Ammon's horn (tissue), 1 donor: ENCODE measurements around the gene TKT.
"Not testable (repeated sequence)": the region's sequence is repeated elsewhere in the genome, so short reads cannot be mapped to it uniquely, and the experiment has no call there.

ENCODE experiments used
- DNase-seq: peaks from one replicate; pipeline ENCODE4 v3.0.0-alpha.2; 2016; ENCODE audit warnings: low spot score

The TKT gene

DNA sequence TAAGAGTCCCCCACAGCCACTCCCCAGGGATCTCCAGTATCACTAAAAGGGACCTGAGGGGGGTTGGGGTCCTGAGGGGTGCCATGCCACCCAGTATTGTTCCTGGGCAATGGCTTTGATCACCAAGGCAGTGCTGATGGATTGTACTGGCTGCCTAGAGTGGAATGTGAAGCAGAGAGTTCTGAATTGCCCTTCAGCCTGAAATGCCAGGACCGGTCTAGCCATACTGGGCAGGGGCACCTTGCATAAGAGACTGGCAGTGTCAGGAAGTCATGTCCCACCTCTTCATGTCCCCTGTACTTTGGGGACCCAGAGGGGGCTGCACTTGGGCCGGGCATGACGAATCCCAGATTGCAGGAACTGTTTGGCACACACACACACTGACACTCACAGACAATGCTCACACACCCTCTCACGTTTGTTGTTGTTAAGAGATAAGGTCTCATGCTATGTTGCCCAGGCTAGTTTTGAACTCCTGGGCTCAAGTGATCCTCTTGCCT is 4.5 kb upstream of the TKT start:
- DNase-seq: no peak

DNA sequence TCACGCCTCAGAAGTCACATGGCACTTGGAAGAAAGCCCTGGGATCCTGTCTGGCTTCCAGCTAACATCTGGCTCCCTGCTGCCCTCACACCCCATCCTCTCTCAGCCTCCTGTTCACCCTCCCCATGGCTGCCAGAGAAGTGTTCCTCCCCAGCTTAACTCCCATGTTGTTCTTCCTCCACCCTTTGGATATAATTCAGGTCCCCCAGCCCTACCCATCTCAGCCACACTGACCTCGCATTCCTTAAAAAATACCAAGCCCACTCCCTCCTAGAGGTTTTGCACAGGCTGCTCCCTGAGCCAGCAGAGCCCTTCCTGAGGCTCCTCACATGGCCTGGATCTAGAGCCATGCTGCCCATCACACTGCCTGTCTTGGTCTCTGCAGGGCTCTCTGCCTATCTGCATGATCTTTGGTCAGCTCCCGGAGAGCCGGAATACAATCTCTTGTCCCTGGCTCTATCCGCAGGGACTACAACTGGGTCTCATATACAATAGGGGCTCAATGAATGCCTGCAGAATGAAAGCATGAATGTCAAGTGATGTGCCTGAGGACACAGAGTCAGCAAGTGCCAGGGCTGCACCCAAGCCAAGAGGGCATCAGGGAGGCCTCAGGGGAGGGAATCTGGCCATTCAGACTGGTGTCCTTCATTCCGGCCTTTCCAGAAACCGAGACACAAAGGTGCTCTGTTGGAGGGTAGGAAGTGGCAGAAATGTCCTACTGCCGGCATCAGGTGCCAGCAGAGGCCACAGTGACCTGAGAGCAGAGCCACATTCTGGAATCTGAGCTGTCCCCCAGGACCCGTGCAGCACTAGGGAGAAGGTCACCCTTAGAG is 3.8 kb upstream of the TKT start:
- DNase-seq: peak; percentile 62

DNA sequence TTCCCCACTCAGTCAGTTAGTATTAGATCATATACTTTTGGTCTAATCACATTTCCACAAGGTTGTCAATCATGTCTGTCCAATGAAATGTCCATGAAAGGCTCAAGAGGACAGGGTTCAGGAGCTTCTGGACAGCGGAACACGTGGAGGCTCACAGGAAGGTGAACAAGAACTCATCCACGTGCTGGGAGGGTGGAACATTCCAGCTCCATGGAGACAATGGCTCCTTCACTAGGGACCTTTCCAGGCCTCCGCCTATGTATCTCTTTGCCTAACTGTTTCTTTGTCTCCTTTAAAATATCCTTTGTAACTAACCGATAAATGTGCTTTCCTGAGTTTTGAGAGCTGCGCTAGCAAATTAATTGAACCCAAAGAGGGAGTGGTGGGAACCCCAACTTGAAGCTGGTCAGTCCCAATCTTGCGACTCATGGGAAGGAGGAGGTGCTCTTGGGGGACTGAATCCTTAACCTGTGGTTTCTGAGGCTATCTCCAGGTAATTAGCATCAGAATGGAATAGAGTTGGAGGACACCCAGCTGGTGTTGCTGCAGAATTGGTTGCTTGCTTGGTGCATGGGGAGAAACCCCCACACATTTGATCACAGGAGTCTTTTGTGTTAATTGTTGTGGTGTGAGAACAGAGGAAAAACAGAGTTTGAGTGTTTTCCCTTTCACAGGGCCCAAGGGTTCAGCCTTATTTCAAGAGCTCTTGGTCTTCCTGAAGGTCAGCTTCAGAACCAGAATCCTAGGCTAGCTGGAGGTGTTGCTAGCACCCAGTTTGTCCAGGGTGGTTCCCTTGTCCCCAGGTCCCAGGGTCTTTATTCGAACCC is 3.0 kb upstream of the TKT start:
- DNase-seq: peak; percentile 66

DNA sequence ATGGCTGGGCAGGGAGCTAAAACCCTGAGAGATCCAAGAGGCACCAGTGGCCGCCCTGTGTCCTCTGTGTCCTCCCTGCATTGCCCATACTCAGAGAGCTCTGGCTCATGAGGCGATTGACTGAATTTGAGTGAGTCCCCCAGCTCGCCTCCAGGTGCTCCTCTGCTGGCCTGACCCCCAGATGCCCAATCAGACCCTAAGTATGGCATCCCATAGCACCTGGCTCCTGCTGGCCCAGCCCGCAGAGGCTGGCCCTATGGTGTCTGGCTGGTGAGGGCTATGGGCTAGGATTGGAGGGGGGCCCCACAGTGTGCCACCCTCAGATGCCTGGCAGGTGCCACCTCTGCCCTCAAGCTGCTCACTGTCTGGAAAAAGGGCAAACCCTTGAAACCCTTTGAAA is 1.6 kb upstream of the TKT start:
- no peak for DNase-seq

DNA sequence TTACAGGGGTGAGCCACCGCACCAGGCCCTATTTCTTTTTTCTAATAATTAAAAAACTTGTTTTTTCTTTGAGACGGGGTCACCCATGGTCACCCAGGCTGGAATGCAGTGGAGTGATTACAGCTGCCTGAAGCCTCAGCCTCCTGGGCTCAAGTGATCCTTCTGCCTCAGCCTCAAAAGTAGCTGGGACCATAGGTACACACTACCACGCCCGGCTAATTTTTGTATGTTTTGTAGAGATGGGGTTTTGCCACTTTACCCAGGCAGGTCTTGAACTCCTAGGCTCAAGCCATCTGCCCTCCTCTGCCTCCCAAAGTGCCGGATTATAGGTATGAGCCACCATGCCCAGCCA is 858 bp upstream of the TKT start:
- no peak for DNase-seq

DNA sequence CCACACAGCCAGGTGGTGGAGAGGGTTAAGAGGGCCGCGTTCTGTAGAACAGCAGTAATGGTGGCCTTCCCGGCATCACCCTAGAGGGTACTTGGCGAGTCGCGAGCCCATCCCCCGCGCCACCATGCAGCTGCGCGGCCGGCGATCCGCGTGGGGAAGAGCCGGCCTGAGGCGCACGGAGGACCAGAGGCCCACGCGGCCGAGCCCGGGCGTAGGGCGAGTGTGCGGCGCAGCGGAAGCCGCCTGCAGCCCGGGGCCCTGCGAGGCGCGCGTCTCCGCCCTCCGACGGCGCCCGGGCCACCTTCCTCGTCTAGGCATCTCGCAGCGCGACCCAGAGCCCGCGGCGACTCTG is 423 bp downstream of the TKT start:
- DNase-seq: peak; percentile 55

DNA sequence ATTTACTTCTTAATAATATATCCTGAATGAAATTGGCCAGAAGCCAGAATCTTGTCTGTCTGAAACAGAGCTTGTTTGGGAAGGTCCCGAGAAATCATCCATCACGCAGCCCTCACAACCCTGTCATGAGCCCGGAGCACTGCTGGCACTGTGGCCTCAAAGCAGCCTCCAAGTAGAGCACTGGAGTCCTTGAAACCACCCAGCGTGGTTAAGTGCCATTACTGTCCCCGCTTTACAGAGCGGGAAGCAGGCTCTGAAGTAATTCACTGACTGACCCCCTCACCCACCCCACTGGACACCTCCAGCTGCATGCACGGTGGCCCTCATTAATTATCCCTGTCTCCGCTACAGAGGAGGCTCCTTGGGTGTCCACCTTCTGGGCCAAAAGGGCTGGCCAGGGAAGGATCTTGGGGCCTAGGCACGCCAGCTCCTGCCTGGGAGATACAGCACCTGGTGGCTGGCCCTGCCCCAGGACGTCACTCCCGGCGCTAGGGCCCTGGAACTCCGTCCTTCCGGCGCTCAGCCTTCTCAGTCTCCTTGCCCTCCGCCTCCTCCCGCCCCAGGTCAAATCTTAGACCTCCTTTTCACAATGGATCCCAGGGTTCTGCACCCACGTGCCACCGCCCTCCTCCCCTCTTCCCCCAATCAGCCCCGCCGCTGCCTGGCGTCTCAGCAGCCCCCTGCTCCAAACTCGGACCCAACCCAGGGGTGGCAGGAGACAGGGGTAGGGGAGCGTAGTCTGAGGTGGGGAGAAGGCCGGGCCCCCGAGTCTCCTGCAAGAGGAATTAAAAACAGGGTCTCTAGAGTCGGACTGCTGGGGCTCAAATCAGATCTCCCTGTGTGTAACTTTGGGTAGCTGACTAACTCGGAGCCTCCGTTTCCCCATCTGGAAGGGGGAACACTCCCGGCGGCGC is 1.1 kb downstream of the TKT start:
- DNase-seq: peak; percentile 60

DNA sequence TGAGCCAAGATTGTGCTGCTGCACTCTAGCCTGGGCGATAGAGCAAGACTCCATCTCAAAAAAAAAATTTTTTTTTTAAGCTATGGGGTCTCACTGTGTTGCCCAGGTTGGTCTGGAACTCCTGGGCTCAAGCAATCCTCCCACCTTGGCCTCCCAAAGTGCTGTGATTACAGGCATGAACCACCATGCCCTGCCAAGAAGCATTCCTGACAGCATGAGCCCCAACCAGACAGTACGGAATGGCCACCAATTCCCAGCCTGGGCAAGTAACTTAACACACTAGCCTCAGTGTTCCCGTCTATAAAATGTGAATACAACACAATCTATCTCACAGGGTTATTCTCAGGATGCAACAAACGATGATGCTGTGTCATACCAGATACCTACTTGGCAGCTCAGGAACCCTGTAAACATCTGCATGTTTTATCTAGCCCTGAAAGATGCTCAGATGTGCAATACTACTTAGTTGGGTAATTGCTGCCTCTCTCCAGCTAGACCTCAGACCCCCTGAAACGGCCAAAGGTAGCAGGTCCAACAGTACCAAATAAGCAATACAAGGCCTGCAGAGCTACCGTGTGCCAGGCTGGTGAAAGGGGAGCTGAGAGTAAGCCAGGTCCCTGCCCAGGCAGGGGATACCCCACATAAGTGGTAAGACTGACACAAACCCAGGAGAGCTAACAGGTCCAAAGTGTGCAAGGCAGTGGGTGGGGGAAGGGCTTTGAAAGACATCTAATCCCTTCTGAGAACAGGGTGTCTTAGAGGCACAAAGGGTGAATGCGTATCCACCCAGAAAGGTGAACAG is 1.9 kb downstream of the TKT start:
- DNase-seq: no peak

DNA sequence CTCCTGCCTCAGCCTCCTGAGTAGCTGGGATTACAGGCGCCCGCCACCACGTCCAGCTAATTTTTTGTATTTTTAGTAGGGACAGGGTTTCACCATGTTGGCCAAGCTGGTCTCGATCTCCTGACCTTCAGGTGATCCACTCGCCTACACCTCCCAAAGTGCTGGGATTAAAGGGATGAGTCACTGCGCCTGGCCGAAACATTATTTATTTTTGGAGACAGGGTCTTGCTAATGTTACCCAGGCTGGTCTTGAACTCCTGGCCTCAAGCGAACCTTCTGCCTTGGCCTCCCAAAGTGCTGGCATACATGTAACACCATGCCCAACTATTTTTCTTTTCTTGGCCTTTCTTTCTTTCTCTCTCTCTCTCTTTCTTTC is 2.9 kb downstream of the TKT start:
- DNase-seq: not testable (repeated sequence)

DNA sequence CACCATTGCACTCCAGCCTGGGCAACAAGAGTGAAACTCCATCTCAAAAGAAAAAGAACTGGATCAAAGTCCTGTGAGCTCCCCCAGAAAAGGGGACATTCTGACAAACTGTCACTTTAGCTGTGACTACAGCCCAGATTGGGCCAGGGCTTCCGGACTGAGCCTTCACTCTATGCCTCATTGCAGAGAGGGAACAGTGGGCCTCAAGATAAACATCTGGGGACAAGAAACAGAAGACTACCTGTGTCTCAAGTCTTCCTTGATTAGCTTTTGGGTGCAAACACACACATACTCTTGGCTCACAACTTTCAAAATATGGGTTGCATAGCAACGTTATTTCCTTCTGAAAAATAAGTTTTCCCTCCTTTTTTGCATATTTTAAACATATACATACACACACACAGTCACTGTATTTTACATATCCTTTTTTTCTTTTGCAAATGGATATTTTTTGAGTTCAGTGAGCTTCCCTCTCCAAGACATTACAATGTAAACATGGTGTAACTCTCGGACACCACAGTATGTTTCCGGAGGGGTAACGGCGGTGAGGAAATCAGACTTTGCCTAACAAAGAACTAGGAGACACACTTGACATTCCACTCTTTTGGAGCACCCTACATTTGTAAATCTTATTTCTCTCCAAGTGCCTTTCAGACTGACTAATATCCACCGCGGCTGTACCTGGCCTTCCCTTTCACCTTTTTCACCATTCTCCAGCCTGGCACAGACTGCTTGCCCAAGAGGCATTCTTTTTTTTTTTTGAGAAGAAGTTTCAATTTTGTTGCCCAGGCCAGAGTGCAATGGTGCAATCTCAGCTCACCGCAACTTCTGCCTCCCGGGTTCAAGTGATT is 3.5 kb downstream of the TKT start:
- DNase-seq: no peak

DNA sequence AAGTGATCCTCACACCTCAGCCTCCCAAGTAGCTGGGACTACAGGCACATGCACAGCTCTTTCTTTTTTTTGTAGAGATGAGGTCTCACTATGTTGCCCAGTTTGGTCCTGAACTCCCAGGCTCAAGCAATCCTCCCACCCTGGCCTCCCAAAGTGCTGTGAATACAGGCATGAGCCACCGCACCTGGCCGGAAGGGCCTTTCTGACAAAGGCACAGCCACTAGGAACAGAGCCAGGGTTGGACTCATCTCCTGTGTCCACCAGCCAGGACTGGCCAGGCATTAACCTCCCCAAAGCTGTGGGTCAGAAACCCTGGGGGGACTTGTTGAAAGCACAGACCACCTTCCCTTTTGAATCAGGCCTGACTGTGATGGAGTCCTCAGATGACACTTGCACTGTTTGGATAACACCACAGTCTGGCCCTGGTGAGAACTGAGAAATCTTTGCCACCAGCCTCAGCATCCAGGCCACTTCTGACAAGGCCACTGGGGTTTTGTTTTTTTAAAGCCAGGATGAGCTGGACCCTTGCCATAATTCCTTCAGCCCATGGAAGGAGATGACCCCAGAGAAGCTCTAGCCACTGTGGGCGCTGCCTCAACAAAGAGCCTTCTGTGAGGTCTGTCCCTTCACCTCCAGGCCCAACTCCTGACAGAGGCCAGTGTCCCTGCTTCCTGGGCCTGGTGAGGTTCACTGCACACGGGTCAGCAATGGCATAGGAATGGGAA is 4.8 kb downstream of the TKT start:
- DNase-seq: no peak

DNA sequence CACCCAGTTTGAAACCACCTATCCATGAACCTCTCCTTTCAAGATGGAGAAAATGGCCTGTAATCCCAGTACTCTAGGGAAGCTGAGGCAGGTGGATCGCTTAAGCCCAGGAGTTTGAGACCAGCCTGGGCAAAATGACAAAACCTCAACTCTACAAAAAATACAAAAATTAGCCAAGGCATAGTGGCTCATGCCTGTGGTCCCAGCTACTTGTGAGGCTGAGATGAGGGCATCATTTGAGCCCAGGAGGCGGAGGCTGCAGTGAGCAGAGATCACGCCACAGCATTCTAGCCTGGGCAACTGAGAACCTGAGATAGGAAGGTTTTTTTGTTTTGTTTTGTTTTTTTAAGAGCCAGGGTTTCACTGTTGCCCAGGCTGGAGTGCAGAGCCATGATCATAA is 5.4 kb downstream of the TKT start:
- DNase-seq: no peak

DNA sequence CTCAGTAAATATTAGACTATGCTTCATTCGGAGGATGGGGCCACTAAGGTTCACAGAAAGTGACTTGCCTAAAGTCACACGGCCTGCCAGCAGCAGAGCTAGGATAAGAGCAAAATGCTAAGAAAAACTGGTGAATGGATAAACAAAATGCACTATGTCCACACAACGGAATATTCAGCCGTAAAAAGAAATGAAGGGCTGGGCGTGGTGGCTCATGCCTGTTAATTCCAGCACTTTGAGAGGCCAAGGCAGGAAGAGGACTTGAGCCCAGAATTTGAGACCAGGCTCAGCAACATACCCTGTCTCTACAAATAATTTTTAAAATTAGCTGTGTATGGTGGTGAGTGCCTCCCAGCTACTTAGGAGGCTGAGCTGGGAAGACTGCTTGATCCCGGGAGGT is 7.7 kb downstream of the TKT start:
- DNase-seq: no peak

DNA sequence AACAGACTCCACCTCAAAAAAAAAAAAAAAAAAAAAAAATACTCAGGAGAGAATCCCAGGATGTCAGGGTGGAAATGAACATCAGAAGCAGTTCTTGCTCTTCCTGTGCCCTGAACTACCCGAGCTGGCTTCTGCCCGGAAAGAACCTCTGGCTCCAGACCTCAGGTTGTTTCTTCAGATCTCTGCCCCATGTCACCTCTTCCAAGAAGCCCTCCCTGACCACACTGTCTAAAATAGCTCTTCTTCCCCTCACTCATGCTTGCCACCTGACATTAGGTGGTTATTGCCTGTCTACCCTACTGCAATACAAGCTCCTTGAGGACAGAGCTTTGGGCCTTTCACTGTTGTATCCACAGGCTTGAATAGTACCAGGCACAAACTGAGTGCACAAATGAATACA is 8.2 kb downstream of the TKT start:
- DNase-seq: no peak

DNA sequence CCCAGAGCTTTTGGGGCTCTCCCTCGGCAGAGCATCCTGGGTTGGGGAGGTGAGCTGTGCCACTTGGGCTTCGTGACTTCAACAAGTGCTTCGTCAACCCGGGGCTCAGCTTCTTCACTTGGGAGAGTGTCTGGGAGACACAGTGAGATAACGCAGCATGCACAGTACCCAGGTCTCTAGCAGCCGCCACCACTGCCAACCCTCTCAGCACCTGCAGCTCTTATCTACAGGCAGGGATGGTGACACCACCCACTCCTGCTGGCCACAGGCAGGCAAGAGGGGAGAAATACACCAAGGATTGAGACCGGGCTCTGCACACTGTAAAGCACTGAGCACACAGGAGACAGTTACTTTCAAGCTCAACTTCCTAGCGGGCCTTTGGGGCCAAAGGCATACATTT is 11.6 kb downstream of the TKT start:
- DNase-seq: no peak

DNA sequence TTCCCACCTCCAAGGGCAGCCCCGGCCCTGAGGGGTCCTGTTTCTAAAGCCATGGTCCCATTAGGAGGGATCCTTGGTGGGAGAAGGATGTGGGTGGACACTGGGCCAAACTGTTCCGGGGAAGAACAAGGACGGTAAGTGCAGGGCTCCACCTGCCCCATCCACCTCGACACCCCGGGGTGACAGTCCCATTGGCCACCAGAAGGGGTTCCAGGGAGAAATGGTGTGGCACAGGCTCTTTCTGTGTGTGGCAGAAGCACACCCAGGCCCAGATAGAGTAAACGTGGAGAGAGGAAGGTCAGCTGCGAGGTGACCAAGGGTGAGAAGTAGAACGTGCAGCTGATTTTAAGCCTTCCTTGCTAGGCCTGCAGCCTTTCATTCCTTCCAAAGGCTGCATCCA is 12.0 kb downstream of the TKT start:
- DNase-seq: no peak

DNA sequence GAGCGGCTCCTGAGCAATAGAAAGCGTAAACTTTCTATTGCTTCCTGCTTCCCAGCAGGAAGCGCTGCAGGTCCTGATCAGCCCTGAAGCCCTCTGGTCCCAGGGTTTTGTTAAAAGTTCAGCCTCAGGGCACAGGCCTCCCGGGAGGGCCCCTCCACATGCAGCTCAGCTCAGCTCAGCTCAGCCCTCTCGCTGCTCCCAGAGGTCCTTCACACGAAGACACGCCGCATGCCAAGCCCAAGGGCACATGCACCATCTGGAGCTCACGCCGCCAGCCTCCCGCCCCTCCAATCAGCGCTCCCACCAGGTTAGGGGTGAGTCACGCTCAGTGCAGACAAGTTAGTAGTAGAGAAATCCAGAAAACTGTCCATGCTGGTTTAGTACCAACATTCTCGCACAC is 12.7 kb downstream of the TKT start:
- DNase-seq: no peak

DNA sequence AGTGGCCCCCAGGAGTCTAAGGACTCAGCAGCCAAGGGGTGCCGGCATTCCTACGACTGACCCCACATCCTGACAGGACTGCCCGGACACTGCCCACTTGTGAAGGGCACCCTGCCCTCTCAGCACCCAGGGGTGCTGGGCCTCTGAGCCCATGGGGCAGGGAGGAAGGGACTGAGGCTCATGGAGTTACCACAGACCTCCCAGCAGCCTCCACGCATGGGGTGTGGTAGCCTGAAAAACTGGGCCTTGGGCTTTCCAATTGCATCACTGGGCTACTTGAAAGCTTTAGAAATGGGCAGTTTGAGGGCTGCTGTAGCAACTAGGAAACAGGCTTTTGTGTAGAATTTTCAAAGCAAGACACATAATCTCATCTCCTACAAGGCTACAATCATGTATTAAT is 13.2 kb downstream of the TKT start:
- no peak for DNase-seq

DNA sequence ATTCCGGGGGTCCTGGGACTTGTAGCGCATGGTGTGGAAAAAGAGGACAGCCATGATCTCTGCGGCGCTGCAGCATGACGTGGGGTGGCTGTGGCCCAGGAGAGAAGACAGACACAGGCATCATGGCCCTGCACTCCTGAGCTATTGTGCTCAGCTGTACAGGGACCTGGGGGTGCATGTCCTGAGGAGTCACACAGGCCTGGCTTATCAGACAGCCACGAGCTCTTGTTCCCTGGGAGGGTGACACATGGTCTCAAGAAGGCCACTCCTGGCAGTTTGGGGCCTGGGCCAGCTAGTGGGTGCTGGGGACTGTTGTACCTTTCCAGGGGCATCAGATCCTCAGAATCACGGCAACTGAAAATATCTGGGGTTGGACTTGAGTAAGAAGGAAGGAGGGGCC is 13.7 kb downstream of the TKT start:
- no peak for DNase-seq
